Mucosa of rectum (tissue), 2 donors: ENCODE data around the gene HOPX.
"Not testable (repeated sequence)": the region's sequence is repeated elsewhere in the genome, so short reads cannot be mapped to it uniquely, and the experiment has no call there.

Experiments used
- H3K27ac ChIP-seq, 2 donors: one replicate each; pipeline ENCODE4 v1.7.0; 2013; ENCODE audit warnings: inconsistent platforms in 2 of 2, low read depth in 2 of 2, low read length in 2 of 2
- H3K27me3 ChIP-seq, 2 donors: one replicate each; pipeline ENCODE4 v1.7.0; 2013; ENCODE audit warnings: low read length in 2 of 2; ENCODE audit not compliant: control insufficient read depth in 2 of 2, insufficient read depth in 2 of 2
- H3K36me3 ChIP-seq, 2 donors: one replicate each; pipeline ENCODE4 v1.7.0; 2013; ENCODE audit warnings: low read length in 2 of 2; ENCODE audit not compliant: control insufficient read depth in 2 of 2, insufficient read depth in 2 of 2
- H3K4me1 ChIP-seq, 2 donors: one replicate each; pipeline ENCODE4 v1.7.0; 2013; ENCODE audit warnings: low read length in 2 of 2, mild to moderate bottlenecking in 1 of 2; ENCODE audit not compliant: control insufficient read depth in 2 of 2, insufficient read depth in 2 of 2
- H3K4me3 ChIP-seq, 2 donors: one replicate each; pipeline ENCODE4 v1.7.0; 2013; ENCODE audit warnings: low read length in 2 of 2
- H3K9ac ChIP-seq, 2 donors: one replicate each; pipeline ENCODE4 v1.7.0; 2013; ENCODE audit warnings: low read length in 2 of 2, low read depth in 1 of 2, mild to moderate bottlenecking in 1 of 2
- H3K9me3 ChIP-seq, 2 donors: one replicate each; pipeline ENCODE4 v1.7.0; 2013; ENCODE audit warnings: low read length in 2 of 2; ENCODE audit not compliant: control insufficient read depth in 2 of 2
- donor health status: healthy.
- donor health status: Normal muscosa, but diverticular disease.

HOPX gene

DNA sequence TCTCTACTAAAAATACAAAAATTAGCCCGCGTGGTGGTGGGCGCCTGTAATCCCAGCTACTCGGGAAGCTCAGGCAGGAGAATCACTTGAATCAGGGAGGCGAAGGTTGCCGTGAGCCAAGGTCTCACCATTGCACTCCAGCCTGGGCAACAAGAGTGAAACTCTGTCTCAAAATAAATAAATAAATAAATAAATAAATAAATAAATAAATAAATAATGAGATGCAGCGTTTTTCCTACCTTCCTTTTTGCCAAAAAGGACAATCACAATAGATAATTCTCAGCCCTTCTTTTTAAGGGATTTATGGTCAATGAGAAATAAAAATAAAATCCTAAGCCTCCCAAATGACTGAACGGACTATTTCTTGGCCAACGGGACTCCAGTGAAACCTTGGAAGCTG is 46.1 kb downstream of the HOPX start:
- not testable (repeated sequence) for H3K36me3 ChIP-seq, H3K9ac ChIP-seq, H3K9me3 ChIP-seq, H3K27me3 ChIP-seq, H3K4me1 ChIP-seq, H3K4me3 ChIP-seq, H3K27ac ChIP-seq

DNA sequence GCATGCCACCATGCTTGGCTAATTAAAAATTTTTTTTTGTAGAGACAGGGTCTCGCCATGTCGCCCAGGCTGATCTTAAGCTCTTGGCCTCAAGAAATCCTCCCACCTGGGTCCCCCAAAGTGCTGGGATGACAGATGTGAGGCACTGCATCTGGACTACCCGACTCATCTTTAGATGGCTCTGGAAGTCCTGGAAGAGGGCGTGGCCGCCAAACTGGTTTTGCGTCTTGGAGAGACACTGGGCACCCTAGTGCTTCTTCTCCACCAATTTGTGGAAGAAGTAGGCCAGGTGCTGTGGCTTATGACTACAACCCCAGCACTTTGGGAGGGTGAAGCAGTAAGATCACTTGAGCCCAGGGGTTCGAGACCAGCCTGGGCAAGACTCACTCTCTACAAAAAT is 47.6 kb downstream of the HOPX start:
- Histone ChIP-seq H3K4me3 (no peak overlapping the region), H3K9me3 (no peaks in the 10 kb centered on the region), H3K27ac (no peak overlapping the region), H3K36me3 (no peaks in the 10 kb centered on the region), H3K4me1 (no peaks in the 10 kb centered on the region), H3K9ac (no peak overlapping the region), H3K27me3 (no peaks in the 10 kb centered on the region)

DNA sequence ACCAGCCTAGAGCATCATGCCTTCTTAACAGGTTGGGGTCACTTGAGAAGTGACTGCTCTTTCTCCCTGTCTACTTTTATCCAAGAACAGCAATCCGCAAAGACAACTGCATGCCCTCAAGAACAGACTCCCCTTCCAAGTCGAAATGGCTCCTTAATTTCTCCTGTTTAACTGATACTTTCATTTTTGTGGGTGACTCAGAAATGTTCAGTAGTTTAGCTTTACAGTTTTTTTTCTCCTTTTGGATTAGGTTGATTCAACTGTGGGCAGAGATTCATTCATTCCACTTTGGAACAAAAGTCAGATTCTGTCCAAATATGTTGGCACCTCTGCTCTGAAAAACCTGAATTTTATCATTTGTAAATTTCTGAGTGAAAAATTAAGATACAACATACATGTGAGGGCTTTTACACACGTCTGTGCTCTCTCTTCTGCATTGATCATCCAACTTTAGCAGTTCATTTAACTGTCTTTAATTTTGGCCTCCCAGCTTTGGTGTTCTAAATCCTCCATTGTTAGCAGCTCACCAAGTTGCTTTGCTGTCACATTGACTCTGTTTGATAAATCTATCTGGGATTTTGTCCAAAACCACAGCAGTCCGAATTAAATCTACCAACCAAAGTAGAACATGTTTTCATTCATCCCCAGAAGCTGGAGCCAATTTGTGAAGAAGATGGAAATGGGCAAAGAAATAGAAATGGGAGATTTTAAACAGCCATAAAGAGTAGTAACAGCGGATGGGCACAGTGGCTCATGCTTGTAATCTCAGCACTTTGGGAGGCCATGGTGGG is 50.0 kb downstream of the HOPX start:
- no peak overlapping the region for H3K27ac ChIP-seq
- no peaks in the 10 kb centered on the region for H3K36me3 ChIP-seq
- no peaks in the 10 kb centered on the region for H3K4me1 ChIP-seq
- no peak overlapping the region for H3K9ac ChIP-seq
- no peaks in the 10 kb centered on the region for H3K9me3 ChIP-seq
- no peak overlapping the region for H3K4me3 ChIP-seq
- H3K27me3 ChIP-seq: no peaks in the 10 kb centered on the region

- Histone ChIP-seq H3K27ac (no peak overlapping the region), H3K9ac (no peak overlapping the region)
Observed at GRCh38 chr4:56628592-56628991, 52.5 kb downstream of the HOPX start.

GRCh38 chr4:56627985-56628384 is 53.1 kb downstream of the HOPX start:
- Histone ChIP-seq H3K4me3 (no peak overlapping the region), H3K27ac (no peak overlapping the region), H3K36me3 (no peaks in the 10 kb centered on the region), H3K4me1 (no peaks in the 10 kb centered on the region), H3K9me3 (no peaks in the 10 kb centered on the region), H3K27me3 (no peaks in the 10 kb centered on the region), H3K9ac (no peak overlapping the region)

More at GRCh38 chr4:56628592-56628991, 52.5 kb downstream of the HOPX start:
- no peaks in the 10 kb centered on the region for H3K9me3 ChIP-seq
- H3K36me3 ChIP-seq: no peaks in the 10 kb centered on the region
- H3K27me3 ChIP-seq: no peaks in the 10 kb centered on the region
- no peak overlapping the region for H3K4me3 ChIP-seq
- no peaks in the 10 kb centered on the region for H3K4me1 ChIP-seq

DNA sequence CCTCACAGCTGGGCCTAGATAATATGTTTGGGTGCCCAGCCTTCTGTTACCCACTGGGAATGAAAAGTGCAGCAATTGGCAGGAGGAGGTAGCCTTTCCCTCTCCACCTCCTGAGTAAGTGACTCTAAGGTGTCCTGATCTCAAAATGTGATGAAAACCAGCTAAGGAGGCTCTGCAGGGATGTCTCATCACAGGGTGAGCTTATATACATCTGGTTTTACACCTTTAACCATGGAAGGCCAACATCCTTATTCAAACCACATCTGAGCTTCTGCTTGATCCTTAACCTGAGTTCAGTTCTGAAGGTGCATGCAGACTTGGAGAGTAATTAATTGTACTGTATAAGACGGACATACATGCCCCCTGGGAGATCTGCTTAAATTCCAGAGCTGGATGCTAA is 53.7 kb downstream of the HOPX start:
- Histone ChIP-seq H3K27ac (no peak overlapping the region), H3K36me3 (no peaks in the 10 kb centered on the region), H3K9ac (no peak overlapping the region), H3K27me3 (no peaks in the 10 kb centered on the region), H3K4me3 (no peak overlapping the region), H3K9me3 (no peaks in the 10 kb centered on the region), H3K4me1 (no peaks in the 10 kb centered on the region)

GRCh38 chr4:56626963-56627362 is 54.1 kb downstream of the HOPX start:
- Histone ChIP-seq H3K9ac (no peak overlapping the region), H3K4me1 (peaks cover 0 to 2% of the 10 kb centered on the region in 2 donors), H3K9me3 (no peaks in the 10 kb centered on the region), H3K27me3 (no peaks in the 10 kb centered on the region), H3K36me3 (no peaks in the 10 kb centered on the region), H3K27ac (no peak overlapping the region), H3K4me3 (no peak overlapping the region)

DNA sequence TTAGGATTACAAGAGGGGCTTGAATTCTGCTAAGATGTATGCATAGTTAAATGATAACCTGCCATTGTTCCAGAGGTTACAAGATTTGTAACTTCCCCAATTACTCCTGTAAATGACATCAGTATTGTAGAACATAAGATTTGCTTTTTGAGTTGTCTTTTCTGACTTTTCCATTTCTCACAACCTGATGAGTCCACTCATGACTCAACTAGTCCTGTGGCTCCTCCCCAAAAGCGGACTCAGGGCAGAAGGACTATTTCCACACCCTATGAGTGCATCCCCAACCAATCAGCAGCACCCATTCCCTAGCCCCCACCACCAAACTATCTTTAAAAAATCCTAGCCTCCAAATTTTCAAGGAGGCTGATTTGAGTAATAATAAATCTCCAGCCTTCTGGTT is 54.7 kb downstream of the HOPX start:
- no peaks in the 10 kb centered on the region for H3K9me3 ChIP-seq
- no peaks in the 10 kb centered on the region for H3K27me3 ChIP-seq
- H3K36me3 ChIP-seq: no peaks in the 10 kb centered on the region
- H3K27ac ChIP-seq: no peak overlapping the region
- H3K4me1 ChIP-seq: peaks cover 0 to 2% of the 10 kb centered on the region in 2 donors
- no peak overlapping the region for H3K4me3 ChIP-seq
- no peak overlapping the region for H3K9ac ChIP-seq

DNA sequence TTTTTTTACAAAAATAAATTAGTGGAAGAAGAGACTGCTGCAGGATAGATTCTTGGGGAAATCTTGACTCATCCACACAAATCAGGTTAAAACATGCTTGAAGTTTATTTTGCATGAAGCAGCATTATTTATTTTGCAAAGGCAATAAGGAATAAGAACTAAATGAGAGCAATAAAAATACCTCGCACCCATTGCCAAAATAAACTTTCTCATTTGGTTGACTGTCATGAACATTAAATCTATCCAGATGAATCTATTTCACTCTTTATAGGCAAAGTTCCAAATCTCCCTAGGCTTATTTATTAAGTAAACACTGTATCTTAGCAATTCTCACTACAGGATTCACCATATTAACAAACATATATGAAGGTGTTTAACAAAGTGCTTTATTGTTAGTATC is 58.9 kb downstream of the HOPX start:
- peaks cover 0 to 2% of the 10 kb centered on the region in 2 donors for H3K4me1 ChIP-seq
- peaks cover 0 to 3% of the 10 kb centered on the region in 2 donors for H3K27me3 ChIP-seq
- no peak overlapping the region for H3K4me3 ChIP-seq
- no peaks in the 10 kb centered on the region for H3K36me3 ChIP-seq
- no peak overlapping the region for H3K27ac ChIP-seq
- no peaks in the 10 kb centered on the region for H3K9me3 ChIP-seq
- no peak overlapping the region for H3K9ac ChIP-seq

- Histone ChIP-seq H3K27me3 (peaks cover 0 to 3% of the 10 kb centered on the region in 2 donors), H3K9ac (no peak overlapping the region), H3K4me1 (peaks cover 0 to 2% of the 10 kb centered on the region in 2 donors), H3K4me3 (no peak overlapping the region), H3K27ac (no peak overlapping the region), H3K36me3 (no peaks in the 10 kb centered on the region), H3K9me3 (no peaks in the 10 kb centered on the region)
Observed at GRCh38 chr4:56619816-56620215, 61.3 kb downstream of the HOPX start.
